ENCODE results near the gene RTRAF. TPM values are rescaled to one million over a fixed set of nuclear protein-coding genes. Genes with fewer than 3 reads are reported as not detected.

Gene RTRAF
- total RNA-seq, 2 experiments from 2014 or later: 213 to 244 TPM

GRCh38 chr14:52051871-52052270 lies 62.5 kb downstream of the RTRAF start:
- no peaks in the 10 kb centered on the region for H3K36me3 ChIP-seq (ENCODE audit: insufficient read depth, low read length)
- H3K4me3 ChIP-seq (ENCODE audit: low read depth, low read length, poor library complexity, severe bottlenecking): no peak overlapping the region
- no peak overlapping the region for H2AFZ ChIP-seq (ENCODE audit: low read length)
- no peak overlapping the region for H3K27ac ChIP-seq (ENCODE audit: low read depth, low read length, poor library complexity, severe bottlenecking)
- H3K4me1 ChIP-seq (ENCODE audit: insufficient read depth, low read length, poor library complexity, severe bottlenecking): no peaks in the 10 kb centered on the region
- H3K4me2 ChIP-seq (ENCODE audit: low read length): no peak overlapping the region
- no peak for DNase-seq (ENCODE audit: low spot score)
- ChIA-PET POLR2A (interaction anchor here (0.5 to 1.5 kb wide), 2 partner anchors 9 to 14 kb away, joined by 4 to 10 read pairs; no protein-coding TSS in a partner anchor), CTCF (ENCODE audit: unreplicated experiment) (no interaction called here)
- no peak for TF ChIP-seq EZH2phosphoT487 (IDR thresholded peaks at IDR 0.05; ENCODE audit: borderline replicate concordance, low read depth, low read length)
- H3K9me3 ChIP-seq (ENCODE audit: low read length): no peaks in the 10 kb centered on the region
- H3K9me2 ChIP-seq (ENCODE audit: insufficient read depth, low read length): no peaks in the 10 kb centered on the region
- H3K79me2 ChIP-seq (ENCODE audit: insufficient read depth, low read depth, low read length): no peaks in the 10 kb centered on the region
- intact Hi-C loops (cut with micrococcal nuclease; ENCODE audit: unreplicated experiment): no loop called here
- H4K20me1 ChIP-seq (ENCODE audit: insufficient read depth, low read length): no peaks in the 10 kb centered on the region
- BruUV-seq (replicated peaks): no TSS peak

- no peaks in the 10 kb centered on the region for H3K9me3 ChIP-seq (ENCODE audit: low read length)
- H4K20me1 ChIP-seq (ENCODE audit: insufficient read depth, low read length): no peaks in the 10 kb centered on the region
- no TSS peak for BruUV-seq (replicated peaks)
Observed at GRCh38 chr14:52052288-52052943, 63.1 kb downstream of the RTRAF start.

GRCh38 chr14:52053044-52053443 lies 63.7 kb downstream of the RTRAF start:
- H3K9me3 ChIP-seq (ENCODE audit: low read length): no peaks in the 10 kb centered on the region
- H2AFZ ChIP-seq (ENCODE audit: low read length): no peak overlapping the region
- TF ChIP-seq EZH2phosphoT487 (IDR thresholded peaks at IDR 0.05; ENCODE audit: borderline replicate concordance, low read depth, low read length) (no peak), CTCF (conservative IDR thresholded peaks at IDR 0.05; ENCODE audit: low read length) (no peak)
- ChIA-PET CTCF (ENCODE audit: unreplicated experiment) (no interaction called here), POLR2A (no interaction called here)
- H4K20me1 ChIP-seq (ENCODE audit: insufficient read depth, low read length): no peaks in the 10 kb centered on the region
- H3K9me2 ChIP-seq (ENCODE audit: insufficient read depth, low read length): no peaks in the 10 kb centered on the region
- no peaks in the 10 kb centered on the region for H3K4me1 ChIP-seq (ENCODE audit: insufficient read depth, low read length, poor library complexity, severe bottlenecking)
- no TSS peak for BruUV-seq (replicated peaks)
- no peak overlapping the region for H3K27ac ChIP-seq (ENCODE audit: low read depth, low read length, poor library complexity, severe bottlenecking)
- no peaks in the 10 kb centered on the region for H3K79me2 ChIP-seq (ENCODE audit: insufficient read depth, low read depth, low read length)
- no peak for DNase-seq (ENCODE audit: low spot score)
- H3K36me3 ChIP-seq (ENCODE audit: insufficient read depth, low read length): no peaks in the 10 kb centered on the region
- intact Hi-C loops (cut with micrococcal nuclease; ENCODE audit: unreplicated experiment): no loop called here
- no peak overlapping the region for H3K4me2 ChIP-seq (ENCODE audit: low read length)
- H3K4me3 ChIP-seq (ENCODE audit: low read depth, low read length, poor library complexity, severe bottlenecking): no peak overlapping the region

More at GRCh38 chr14:52052288-52052943, 63.1 kb downstream of the RTRAF start:
- POLR2A ChIA-PET: interaction anchor here (0.5 to 1.5 kb wide), 2 partner anchors 9 to 15 kb away, joined by 4 to 10 read pairs; no protein-coding TSS in a partner anchor
- Histone ChIP-seq H3K4me3 (ENCODE audit: low read depth, low read length, poor library complexity, severe bottlenecking) (no peak overlapping the region), H3K4me1 (ENCODE audit: insufficient read depth, low read length, poor library complexity, severe bottlenecking) (no peaks in the 10 kb centered on the region), H3K9me2 (ENCODE audit: insufficient read depth, low read length) (no peaks in the 10 kb centered on the region), H2AFZ (ENCODE audit: low read length) (no peak overlapping the region), H3K36me3 (ENCODE audit: insufficient read depth, low read length) (no peaks in the 10 kb centered on the region), H3K79me2 (ENCODE audit: insufficient read depth, low read depth, low read length) (no peaks in the 10 kb centered on the region), H3K27ac (ENCODE audit: low read depth, low read length, poor library complexity, severe bottlenecking) (no peak overlapping the region), H3K4me2 (ENCODE audit: low read length) (no peak overlapping the region)
- CTCF ChIA-PET (ENCODE audit: unreplicated experiment): no interaction called here
- intact Hi-C loops (cut with micrococcal nuclease; ENCODE audit: unreplicated experiment): no loop called here
- no peak for DNase-seq (ENCODE audit: low spot score)
- TF ChIP-seq CTCF (conservative IDR thresholded peaks at IDR 0.05; ENCODE audit: low read length) (no peak), EZH2phosphoT487 (IDR thresholded peaks at IDR 0.05; ENCODE audit: borderline replicate concordance, low read depth, low read length) (no peak)

Measured in OCI-LY7 (cell line).